Loucy (cell line): Measurements from ENCODE around the gene GARIN5A.

Source experiments
- H2AFZ ChIP-seq: fragments of 200-600 bp; sonication (generic); 2 replicates; pipeline ENCODE4 v1.6.0; 2016; ENCODE audit warnings: antibody characterized with exemption, mild to moderate bottlenecking, low read length, moderate library complexity
- H3F3A ChIP-seq: fragments of 200-600 bp; 2 replicates; pipeline ENCODE4 v1.6.0; 2016; ENCODE audit warnings: antibody characterized with exemption, low read depth, mild to moderate bottlenecking
- H3K27me3 ChIP-seq: fragments of 200-600 bp; sonication (generic); 2 replicates; pipeline ENCODE4 v1.6.1; 2014; ENCODE audit warnings: low read length, mild to moderate bottlenecking; ENCODE audit not compliant: insufficient read depth, poor library complexity, severe bottlenecking
- H3K36me3 ChIP-seq: fragments of 200-600 bp; sonication (generic); 2 replicates; pipeline ENCODE4 v1.6.1; 2016; ENCODE audit warnings: low read length; ENCODE audit not compliant: insufficient read depth
- H3K4me1 ChIP-seq: fragments of 200-600 bp; sonication (generic); 2 replicates; pipeline ENCODE4 v1.5.1; 2014; ENCODE audit warnings: low read length, mild to moderate bottlenecking; ENCODE audit not compliant: insufficient read depth, poor library complexity, severe bottlenecking
- H3K4me2 ChIP-seq: fragments of 200-600 bp; sonication (generic); 2 replicates; pipeline ENCODE4 v1.6.0; 2014; ENCODE audit warnings: antibody characterized with exemption, low read length, low read depth, mild to moderate bottlenecking; ENCODE audit not compliant: poor library complexity, severe bottlenecking
- H3K4me3 ChIP-seq: fragments of 200-600 bp; sonication (generic); 2 replicates; pipeline ENCODE4 v1.5.1; 2014; ENCODE audit warnings: low read length, mild to moderate bottlenecking, mixed read lengths; ENCODE audit not compliant: poor library complexity, severe bottlenecking
- H3K79me2 ChIP-seq: fragments of 200-600 bp; sonication (generic); 2 replicates; pipeline ENCODE4 v1.6.1; 2014; ENCODE audit warnings: low read length; ENCODE audit not compliant: insufficient read depth
- H3K9ac ChIP-seq: fragments of 200-600 bp; sonication (generic); 2 replicates; pipeline ENCODE4 v1.6.0; 2014; ENCODE audit warnings: mild to moderate bottlenecking, low read depth, low read length, moderate library complexity; ENCODE audit not compliant: poor library complexity, severe bottlenecking
- H3K9me2 ChIP-seq: fragments of 200-600 bp; sonication (generic); replicated peaks from 2 replicates; pipeline ENCODE4 v1.6.1; 2016; ENCODE audit warnings: low read depth, low read length, mixed read lengths
- H3K9me3 ChIP-seq: fragments of 200-600 bp; sonication (generic); 2 replicates; pipeline ENCODE4 v1.6.1; 2014; ENCODE audit warnings: mild to moderate bottlenecking, antibody characterized with exemption, low read length, low read depth; ENCODE audit not compliant: insufficient read depth
- H4K20me1 ChIP-seq: fragments of 200-600 bp; sonication (generic); 2 replicates; pipeline ENCODE4 v1.6.0; 2014; ENCODE audit warnings: antibody characterized with exemption, low read length, mild to moderate bottlenecking; ENCODE audit not compliant: insufficient read depth, poor library complexity, severe bottlenecking
- CTCF ChIP-seq: fragments of 200-600 bp; sonication (generic); conservative IDR thresholded peaks from 2 replicates; pipeline ENCODE4 v1.5.1; 2014; ENCODE audit warnings: mild to moderate bottlenecking, antibody characterized with exemption, low read length
- EZH2phosphoT487 ChIP-seq: fragments of 200-600 bp; IDR thresholded peaks from 2 replicates; pipeline ENCODE4 v1.6.1; 2018; ENCODE audit warnings: antibody characterized with exemption, mild to moderate bottlenecking, moderate library complexity, borderline replicate concordance

GARIN5A gene

DNA sequence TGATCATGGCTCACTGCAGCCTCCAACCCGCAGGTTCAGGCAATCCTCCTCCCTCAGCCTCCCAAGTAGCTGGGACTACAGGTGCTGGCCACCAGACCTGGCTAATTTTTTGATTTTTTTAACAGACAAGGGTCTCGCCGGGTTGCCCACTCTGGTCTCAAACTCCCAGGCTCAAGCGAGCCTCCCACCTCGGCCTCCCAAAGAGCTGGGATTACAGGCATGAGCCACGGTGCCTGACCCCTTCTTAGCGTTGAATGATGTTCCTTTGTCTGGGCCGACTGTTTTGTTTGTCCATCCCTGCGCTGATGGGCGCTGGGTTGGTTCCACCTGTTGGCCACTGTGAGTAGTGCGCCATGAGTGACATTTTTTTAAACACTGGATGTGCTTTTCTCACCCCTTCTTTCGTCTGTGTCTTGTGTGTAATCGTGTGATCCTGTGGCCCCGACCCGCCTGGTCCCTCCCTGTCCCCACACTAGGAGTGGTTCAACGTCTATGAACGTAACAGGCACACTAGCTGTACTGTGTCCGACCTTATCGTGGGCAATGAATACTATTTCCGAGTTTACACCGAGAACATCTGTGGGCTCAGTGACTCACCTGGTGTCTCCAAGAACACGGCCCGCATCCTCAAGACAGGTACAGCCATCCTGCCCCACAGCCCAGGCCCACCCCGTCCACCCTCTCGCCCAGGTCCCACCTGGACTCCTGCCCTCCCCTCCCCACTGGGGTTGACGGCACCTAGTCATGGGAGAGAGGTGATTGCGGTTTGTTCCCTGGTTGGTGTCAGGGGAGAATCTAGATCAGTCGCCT, 15.4 kb downstream of the GARIN5A start:
- no peak overlapping the region for H3K9ac ChIP-seq
- TF ChIP-seq CTCF (peak; percentile 82), EZH2phosphoT487 (no peak)
- no peaks in the 10 kb centered on the region for H3F3A ChIP-seq
- H2AFZ ChIP-seq = peak overlapping the region; percentile 89
- H3K9me2 ChIP-seq = no peaks in the 10 kb centered on the region
- no peaks in the 10 kb centered on the region for H3K36me3 ChIP-seq
- no peak overlapping the region for H3K4me2 ChIP-seq
- no peaks in the 10 kb centered on the region for H3K27me3 ChIP-seq
- no peak overlapping the region for H3K4me3 ChIP-seq
- H3K4me1 ChIP-seq = no peaks in the 10 kb centered on the region
- no peaks in the 10 kb centered on the region for H3K9me3 ChIP-seq
- H3K79me2 ChIP-seq = no peaks in the 10 kb centered on the region
- no peaks in the 10 kb centered on the region for H4K20me1 ChIP-seq

DNA sequence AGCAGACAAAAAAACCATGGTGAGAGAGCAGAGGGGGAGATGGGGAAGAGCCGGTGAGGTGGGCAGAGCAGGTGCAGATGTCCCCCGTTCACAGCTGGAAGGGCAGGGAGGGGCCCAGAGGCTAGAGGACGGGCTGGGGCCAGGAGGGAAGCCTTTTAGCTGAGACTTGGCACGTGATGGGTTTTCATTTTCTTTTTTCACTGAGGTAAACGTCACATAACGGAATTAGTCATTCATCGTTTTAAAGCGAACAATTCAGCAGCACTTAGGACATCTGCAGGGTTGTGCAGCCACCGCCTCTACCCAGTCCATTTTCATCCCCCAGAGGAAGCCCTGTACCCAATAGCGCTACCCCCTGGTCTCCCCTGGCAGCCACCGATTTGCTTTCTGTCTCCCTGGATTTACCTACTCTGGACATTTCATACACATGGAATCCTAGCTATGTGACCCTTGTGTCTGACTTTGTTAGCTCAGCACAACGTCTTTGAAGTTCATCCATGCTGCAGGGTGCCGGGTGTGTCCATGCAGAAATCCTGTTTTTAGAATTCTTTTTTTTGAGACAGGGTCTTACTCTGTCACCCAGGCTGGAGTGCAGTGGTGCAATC, 16.4 kb downstream of the GARIN5A start:
- Histone ChIP-seq H3K9me2 (no peaks in the 10 kb centered on the region), H3K4me3 (no peak overlapping the region), H3K9ac (no peak overlapping the region), H3K79me2 (no peaks in the 10 kb centered on the region), H2AFZ (peak overlapping the region; percentile 89; the same call in 1 of the 2 replicates), H3K4me1 (no peaks in the 10 kb centered on the region), H3K27me3 (no peaks in the 10 kb centered on the region), H4K20me1 (no peaks in the 10 kb centered on the region), H3K4me2 (no peak overlapping the region), H3K36me3 (no peaks in the 10 kb centered on the region), H3F3A (no peaks in the 10 kb centered on the region), H3K9me3 (no peaks in the 10 kb centered on the region)
- TF ChIP-seq CTCF = no peak
- TF ChIP-seq EZH2phosphoT487 = no peak

- no peak overlapping the region for H3K4me2 ChIP-seq
- TF ChIP-seq EZH2phosphoT487 = no peak
- H3K36me3 ChIP-seq = no peaks in the 10 kb centered on the region
- no peak overlapping the region for H3K9ac ChIP-seq
- no peaks in the 10 kb centered on the region for H3K9me2 ChIP-seq
- no peak overlapping the region for H3K4me3 ChIP-seq
- no peaks in the 10 kb centered on the region for H3F3A ChIP-seq
- no peaks in the 10 kb centered on the region for H3K4me1 ChIP-seq
- no peaks in the 10 kb centered on the region for H3K9me3 ChIP-seq
- no peaks in the 10 kb centered on the region for H3K27me3 ChIP-seq
- H3K79me2 ChIP-seq = no peaks in the 10 kb centered on the region
- no peaks in the 10 kb centered on the region for H4K20me1 ChIP-seq
- no peak overlapping the region for H2AFZ ChIP-seq
These were observed 17.0 kb downstream of the GARIN5A start for GRCh38 chr19:50459638-50460037.
